OCI-LY7 (cell line): Measurements from ENCODE around the gene EMP1. TPM values are rescaled to one million over a fixed set of nuclear protein-coding genes. Genes with fewer than 3 reads are reported as not detected.

Experiments
- BruUV-seq: library from RNA; stranded (reverse); fragments of 400-500 nt; replicated peaks from 2 replicates; lab custom pipeline; 2021; lab: Mats Ljungman, UMichigan
- CTCF ChIA-PET: fragments of 300-600 bp; sonication (Branson Sonifier 250); formaldehyde crosslinking; loops from one replicate; lab custom pipeline; 2022; ENCODE audit warnings: antibody characterized with exemption; ENCODE audit not compliant: unreplicated experiment; lab: Charles Lee
- POLR2A ChIA-PET: fragments of 300-600 bp; sonication (Branson Sonifier 250); formaldehyde crosslinking; loops from one replicate; lab custom pipeline; 2022; ENCODE audit warnings: antibody characterized with exemption; lab: Charles Lee
- DNase-seq: peaks from one replicate; pipeline ENCODE4 v3.0.0-alpha.2; 2015; ENCODE audit warnings: low spot score
- H2AFZ ChIP-seq: fragments of 200-600 bp; sonication (generic), shearing (Covaris generic); 2 replicates; pipeline ENCODE4 v1.6.1; 2014; ENCODE audit warnings: mild to moderate bottlenecking, antibody characterized with exemption, low read length, moderate library complexity
- H3K27ac ChIP-seq: fragments of 200-600 bp; sonication (generic); 2 replicates; pipeline ENCODE4 v1.5.1; 2014; ENCODE audit warnings: mixed run types, low read depth, mild to moderate bottlenecking, moderate library complexity, low read length, inconsistent platforms; ENCODE audit not compliant: poor library complexity, severe bottlenecking
- H3K36me3 ChIP-seq: fragments of 200-600 bp; sonication (generic); 2 replicates; pipeline ENCODE4 v1.6.1; 2014; ENCODE audit warnings: mild to moderate bottlenecking, antibody characterized with exemption, low read length, moderate library complexity, mixed read lengths; ENCODE audit not compliant: insufficient read depth
- H3K4me1 ChIP-seq: fragments of 200-600 bp; sonication (generic); 2 replicates; pipeline ENCODE4 v1.5.1; 2014; ENCODE audit warnings: mild to moderate bottlenecking, low read length; ENCODE audit not compliant: insufficient read depth, poor library complexity, severe bottlenecking
- H3K4me2 ChIP-seq: fragments of 200-600 bp; sonication (generic); 2 replicates; pipeline ENCODE4 v1.6.1; 2014; ENCODE audit warnings: mild to moderate bottlenecking, low read length
- H3K4me3 ChIP-seq: fragments of 200-600 bp; sonication (generic); 2 replicates; pipeline ENCODE4 v1.5.1; 2014; ENCODE audit warnings: mild to moderate bottlenecking, low read depth, low read length; ENCODE audit not compliant: poor library complexity, severe bottlenecking
- H3K79me2 ChIP-seq: fragments of 200-600 bp; sonication (generic); 2 replicates; pipeline ENCODE4 v1.6.1; 2016; ENCODE audit warnings: low read depth, mild to moderate bottlenecking, low read length, moderate library complexity, mixed read lengths; ENCODE audit not compliant: insufficient read depth
- H3K9me2 ChIP-seq: fragments of 200-600 bp; sonication (generic); 2 replicates; pipeline ENCODE4 v1.6.1; 2016; ENCODE audit warnings: mild to moderate bottlenecking, low read length, mixed read lengths; ENCODE audit not compliant: insufficient read depth
- H3K9me3 ChIP-seq: fragments of 200-600 bp; sonication (generic); 2 replicates; pipeline ENCODE4 v1.6.1; 2014; ENCODE audit warnings: mild to moderate bottlenecking, mixed run types, low read length, mixed read lengths
- H4K20me1 ChIP-seq: fragments of 200-600 bp; sonication (generic); 2 replicates; pipeline ENCODE4 v1.6.1; 2014; ENCODE audit warnings: mild to moderate bottlenecking, antibody characterized with exemption, low read length, moderate library complexity, mixed read lengths; ENCODE audit not compliant: insufficient read depth
- CTCF ChIP-seq: fragments of 200-600 bp; sonication (generic); conservative IDR thresholded peaks from 2 replicates; pipeline ENCODE4 v1.5.1; 2014; ENCODE audit warnings: mild to moderate bottlenecking, antibody characterized with exemption, low read length, moderate library complexity, mixed read lengths
- EZH2phosphoT487 ChIP-seq: fragments of 200-600 bp; sonication (generic); IDR thresholded peaks from 2 replicates; pipeline ENCODE4 v1.6.1; 2018; ENCODE audit warnings: low read depth, borderline replicate concordance, mild to moderate bottlenecking, mixed run types, antibody characterized with exemption, low read length, moderate library complexity, mixed read lengths
- intact Hi-C: fragments of 100-400 bp; cut with micrococcal nuclease; formaldehyde crosslinking; loops from one replicate; pipeline ENCODE4 v1.10.0; 2022; ENCODE audit not compliant: unreplicated experiment
- total RNA-seq, 2 experiments: library from RNA; depleted of rRNA in 1 of 2; stranded (reverse); fragments of >200 nt in 1 of 2; shearing (Covaris generic) in 1 of 2; gene quantifications; 2 replicates each; pipeline ENCODE4 v1.2.3, GENCODE V29; 2014 to 2022

The EMP1 gene
- total RNA-seq, 2 experiments from 2014 or later: 0.40 TPM; not detected in 1

- CTCF ChIA-PET: no interaction called here
- Histone ChIP-seq H3K36me3 (no peaks in the 10 kb centered on the region), H3K4me3 (no peak overlapping the region), H3K9me3 (no peaks in the 10 kb centered on the region), H3K9me2 (no peaks in the 10 kb centered on the region), H3K79me2 (no peaks in the 10 kb centered on the region), H4K20me1 (no peaks in the 10 kb centered on the region), H3K27ac (no peak overlapping the region), H3K4me1 (no peaks in the 10 kb centered on the region), H3K4me2 (no peak overlapping the region), H2AFZ (no peak overlapping the region)
- no peak for DNase-seq
- intact Hi-C loops: no loop called here
- BruUV-seq: no TSS peak
- POLR2A ChIA-PET: no interaction called here
- TF ChIP-seq EZH2phosphoT487 (no peak), CTCF (no peak)
These were observed 13.6 kb upstream of the EMP1 start for GRCh38 chr12:13182881-13183280.

GRCh38 chr12:13183620-13184019, 12.9 kb upstream of the EMP1 start:
- ChIA-PET POLR2A (no interaction called here), CTCF (no interaction called here)
- intact Hi-C loops: no loop called here
- no peak for DNase-seq
- Histone ChIP-seq H2AFZ (no peak overlapping the region), H3K36me3 (no peaks in the 10 kb centered on the region), H3K9me2 (no peaks in the 10 kb centered on the region), H3K79me2 (no peaks in the 10 kb centered on the region), H4K20me1 (no peaks in the 10 kb centered on the region), H3K4me1 (no peaks in the 10 kb centered on the region), H3K27ac (no peak overlapping the region), H3K9me3 (no peaks in the 10 kb centered on the region), H3K4me3 (no peak overlapping the region), H3K4me2 (no peak overlapping the region)
- TF ChIP-seq CTCF: no peak
- no TSS peak for BruUV-seq

- H3K27ac ChIP-seq: no peak overlapping the region
- no peaks in the 10 kb centered on the region for H3K9me2 ChIP-seq
- H3K4me3 ChIP-seq: no peak overlapping the region
- TF ChIP-seq EZH2phosphoT487 (no peak), CTCF (no peak)
- no peak for DNase-seq
- intact Hi-C loops: no loop called here
- no TSS peak for BruUV-seq
- no peaks in the 10 kb centered on the region for H3K4me1 ChIP-seq
- POLR2A ChIA-PET: no interaction called here
- CTCF ChIA-PET: no interaction called here
- no peaks in the 10 kb centered on the region for H3K36me3 ChIP-seq
- no peaks in the 10 kb centered on the region for H4K20me1 ChIP-seq
- H3K79me2 ChIP-seq: no peaks in the 10 kb centered on the region
- H3K4me2 ChIP-seq: no peak overlapping the region
- H2AFZ ChIP-seq: no peak overlapping the region
- H3K9me3 ChIP-seq: no peaks in the 10 kb centered on the region
These were observed 10.2 kb upstream of the EMP1 start for GRCh38 chr12:13186302-13186701.
